ENCODE measurements around the gene CYFIP2.
A peak's percentile ranks its signal among the peaks of the same experiment; 100 is the strongest.

CYFIP2 gene

GRCh38 chr5:157326440-157327005 is 60.6 kb downstream of the CYFIP2 start:
- DNase-seq, result no peak

- DNase-seq, result no peak
Observed at GRCh38 chr5:157327771-157328170, 61.8 kb downstream of the CYFIP2 start.

DNA sequence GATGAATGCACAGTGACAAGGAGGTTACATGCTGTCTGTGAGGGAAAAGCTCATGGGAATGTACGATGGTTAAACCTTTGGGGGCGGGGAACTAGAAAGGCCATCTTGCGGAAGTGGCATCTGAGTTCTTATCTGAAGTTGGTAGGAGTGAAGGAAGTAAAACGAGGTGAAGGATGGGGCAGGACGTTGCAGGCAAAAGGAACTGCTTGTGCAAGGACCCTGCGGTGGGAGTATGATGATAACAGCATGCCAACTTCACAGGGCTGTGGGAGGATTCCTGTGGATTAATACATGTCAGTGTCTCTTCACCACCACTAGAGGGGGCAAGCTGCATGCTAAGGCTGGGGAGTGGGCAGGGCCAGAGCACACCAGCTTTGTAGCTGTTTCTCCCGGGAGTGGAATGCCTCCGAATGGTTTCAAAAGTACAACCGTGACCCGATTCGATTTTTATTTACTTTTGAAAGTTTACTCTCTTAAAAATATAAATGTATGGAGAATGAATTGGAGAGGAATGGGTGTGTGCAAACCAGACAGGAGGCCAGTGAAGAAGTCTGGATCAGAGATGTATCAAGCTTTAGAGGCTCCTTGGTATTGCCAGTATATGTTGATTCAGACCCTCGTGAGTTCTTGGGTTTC is 62.5 kb downstream of the CYFIP2 start:
- peak; percentile 82 for DNase-seq

DNA sequence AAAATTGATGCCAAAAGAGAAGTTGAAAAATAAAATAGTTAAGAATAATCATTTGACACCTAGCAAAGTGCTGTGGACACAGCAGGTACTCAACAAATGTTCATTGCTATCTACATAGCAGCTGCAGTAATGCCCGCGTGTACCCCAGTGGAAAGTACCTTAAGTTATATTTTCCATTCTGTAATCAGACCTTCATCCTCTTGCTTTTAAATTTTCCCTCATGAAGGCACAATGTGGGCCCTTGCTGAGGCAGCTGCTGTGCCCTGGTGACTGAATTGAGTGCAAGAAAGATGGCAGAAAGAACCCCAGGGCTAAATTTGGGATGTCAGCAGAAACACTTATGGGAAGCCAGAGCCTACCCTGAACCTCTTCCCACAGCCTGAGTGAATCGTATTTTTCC is 65.9 kb downstream of the CYFIP2 start:
- no peak for DNase-seq

DNA sequence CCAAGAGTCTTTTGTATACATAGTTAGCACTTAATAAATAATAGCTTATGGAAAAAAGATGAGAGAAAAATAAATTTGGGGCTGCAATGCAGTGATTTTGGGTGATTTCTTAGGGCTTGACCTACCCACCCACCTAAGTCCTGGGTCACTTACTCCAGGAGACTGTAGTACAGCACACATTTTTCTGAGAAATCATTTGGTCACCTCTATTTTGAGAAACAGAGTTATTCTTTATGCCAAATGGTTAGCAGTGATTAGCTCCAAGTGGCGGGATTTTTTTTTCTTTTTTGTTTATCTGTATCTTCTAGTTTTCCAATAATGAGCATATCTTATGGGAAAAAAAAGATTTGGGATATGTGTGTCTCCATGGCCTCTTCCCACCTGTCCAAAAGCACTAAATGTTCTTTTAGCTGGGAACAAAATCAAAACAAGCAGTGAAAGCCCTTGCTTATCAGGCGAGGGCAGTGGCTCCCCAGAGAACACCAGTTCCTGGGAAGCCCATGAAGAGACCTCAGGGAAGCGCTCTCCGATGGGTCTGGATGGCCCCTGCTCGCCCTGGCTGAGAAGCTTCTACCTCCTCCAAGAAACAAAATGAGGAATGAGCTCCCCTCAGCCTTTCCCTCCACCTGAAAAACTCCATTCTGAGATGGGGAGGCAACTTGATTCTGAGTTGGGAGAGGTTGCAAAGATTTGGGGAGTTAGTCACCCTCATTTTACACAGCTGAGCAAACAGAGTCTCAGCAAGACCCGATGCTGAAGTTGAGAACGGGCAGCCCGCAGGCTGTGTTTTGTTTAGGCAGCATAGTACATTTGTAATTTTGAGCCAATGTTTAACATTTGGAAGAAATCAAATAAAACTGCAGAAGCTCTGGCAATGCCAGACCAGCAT is 69.9 kb downstream of the CYFIP2 start:
- DNase-seq, result peak; percentile 39

- DNase-seq, result no peak
Observed at GRCh38 chr5:157336423-157336744, 70.5 kb downstream of the CYFIP2 start.

GRCh38 chr5:157339409-157339808 is 73.5 kb downstream of the CYFIP2 start:
- no peak for DNase-seq

DNA sequence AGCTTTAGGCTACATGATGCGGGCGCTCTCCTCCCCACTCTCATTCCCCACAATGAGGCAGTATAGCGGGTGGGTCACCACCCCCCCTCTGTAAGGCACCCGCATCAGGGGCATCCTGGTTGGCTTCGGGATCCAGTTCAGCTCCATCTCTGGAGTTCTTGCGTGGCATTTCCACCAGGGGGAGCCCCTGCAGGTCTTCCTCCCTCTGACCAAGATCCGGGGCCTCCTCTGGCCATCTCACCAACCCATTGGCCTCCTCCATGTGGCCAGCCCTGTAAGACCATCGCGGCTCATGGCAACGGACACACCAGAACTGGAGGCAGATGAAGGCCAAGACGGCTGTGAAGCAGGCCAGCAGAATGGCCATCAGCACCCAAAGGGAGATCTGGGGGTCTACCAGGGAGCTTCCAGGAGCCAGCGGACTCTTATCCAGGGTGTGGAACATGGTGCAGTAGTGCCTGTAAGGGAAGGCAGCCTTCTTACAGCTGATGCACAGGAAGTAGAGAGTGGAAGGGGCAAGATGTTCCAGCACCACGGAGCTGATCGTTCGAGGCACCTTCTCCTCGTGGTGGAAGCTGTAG is 77.0 kb downstream of the CYFIP2 start:
- DNase-seq, result peak; percentile 26

DNA sequence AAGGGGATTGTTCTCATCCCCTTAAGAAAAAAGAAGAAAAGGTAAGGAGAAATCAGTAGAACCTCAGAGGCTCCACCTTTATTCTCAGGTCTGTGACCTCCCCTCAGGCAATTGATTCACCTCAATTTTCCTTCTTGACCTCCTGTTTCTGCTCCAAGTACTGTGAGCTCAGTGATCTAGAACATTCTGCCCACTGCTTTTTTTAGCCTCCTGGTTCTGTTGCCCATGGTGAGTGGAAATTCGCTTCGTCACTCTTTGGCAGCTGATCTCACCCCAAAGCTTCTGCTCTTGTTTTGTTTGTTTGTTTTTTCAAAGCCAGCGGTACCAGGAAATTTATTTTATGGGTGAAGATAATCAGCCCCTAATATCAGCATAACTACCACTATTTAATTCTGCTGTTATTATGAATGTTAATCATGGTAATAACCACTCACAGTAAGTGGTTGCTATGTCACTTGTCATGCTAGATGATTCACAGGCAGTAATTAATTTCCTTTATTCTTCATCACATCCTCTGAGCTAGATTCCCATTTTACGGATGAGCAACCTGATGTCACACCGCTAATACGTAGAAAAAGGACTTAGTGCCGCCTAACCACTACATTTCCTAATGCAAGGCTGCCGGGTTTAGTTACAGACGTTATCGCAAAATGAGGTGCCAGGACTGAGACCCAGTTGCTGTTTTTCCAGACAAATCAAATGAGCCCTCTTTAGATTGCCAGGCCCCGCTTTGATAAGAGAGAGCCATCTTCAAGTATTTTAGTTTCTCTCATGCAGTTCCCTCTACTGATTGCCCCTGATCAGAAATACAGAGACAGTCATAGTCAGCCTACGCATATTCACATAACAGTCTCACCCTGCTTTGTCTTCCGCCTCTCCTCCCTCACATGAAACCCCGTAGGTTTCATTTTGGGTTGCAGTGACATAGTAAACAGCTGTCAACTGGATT is 78.2 kb downstream of the CYFIP2 start:
- DNase-seq, result no peak

- no peak for DNase-seq
Observed at GRCh38 chr5:157345067-157345466, 79.1 kb downstream of the CYFIP2 start.

DNA sequence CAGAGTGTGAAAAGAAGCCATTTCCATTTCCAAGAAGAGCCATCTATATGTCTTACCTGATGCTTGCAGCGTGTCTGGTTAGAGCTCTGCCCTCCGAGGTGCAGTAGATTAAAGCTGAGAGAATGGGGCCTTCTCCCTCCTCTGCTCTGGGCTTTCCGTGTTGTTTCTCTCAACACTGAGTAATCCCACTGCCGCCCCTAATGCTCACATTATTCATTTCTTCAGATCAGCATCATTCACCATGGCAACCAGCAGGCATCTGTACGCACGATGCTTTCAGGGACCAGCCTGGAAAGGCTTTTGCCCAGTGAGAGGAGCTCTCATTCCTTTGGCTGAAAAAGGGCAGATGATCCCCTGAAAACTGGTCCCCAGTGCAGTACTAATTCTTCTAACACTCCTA is 79.6 kb downstream of the CYFIP2 start:
- no peak for DNase-seq

DNA sequence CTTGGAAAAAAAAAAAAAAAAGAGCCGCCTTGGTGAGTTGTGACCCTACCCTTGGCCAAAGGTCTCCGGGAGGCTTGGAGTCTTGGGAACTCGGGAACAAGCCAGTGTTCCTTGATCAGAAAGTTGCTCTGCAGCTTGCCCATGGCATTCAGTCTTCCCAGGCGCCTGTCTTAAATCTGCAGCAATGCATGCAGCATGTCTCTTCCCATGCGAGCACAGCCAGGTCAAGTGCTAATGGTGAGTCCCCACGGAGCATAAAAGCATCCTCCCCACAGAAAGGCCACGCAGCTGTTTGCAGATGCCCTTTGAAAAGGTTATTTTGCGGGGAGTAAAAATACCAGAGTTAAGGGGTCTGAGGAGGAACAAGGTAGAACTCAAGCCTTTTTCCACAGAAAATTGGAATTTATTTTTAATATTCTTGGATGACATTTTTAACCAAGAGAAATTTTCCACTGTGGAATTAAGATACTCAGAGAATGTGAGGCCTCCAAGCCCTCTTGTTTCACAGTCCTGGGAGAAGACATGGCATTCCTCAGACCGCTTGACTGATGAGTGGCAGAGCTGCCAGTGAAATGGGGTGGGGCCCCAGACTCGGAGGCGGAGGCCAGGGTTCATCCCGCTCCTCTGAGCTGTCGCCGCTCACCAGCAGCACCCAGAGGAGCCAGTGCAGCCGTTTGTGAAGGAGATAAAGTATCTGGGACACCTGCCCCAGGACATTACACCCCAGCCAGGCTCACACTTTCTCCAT is 81.6 kb downstream of the CYFIP2 start:
- DNase-seq, result no peak

- no peak for DNase-seq
Observed at GRCh38 chr5:157348049-157348400, 82.1 kb downstream of the CYFIP2 start.

DNA sequence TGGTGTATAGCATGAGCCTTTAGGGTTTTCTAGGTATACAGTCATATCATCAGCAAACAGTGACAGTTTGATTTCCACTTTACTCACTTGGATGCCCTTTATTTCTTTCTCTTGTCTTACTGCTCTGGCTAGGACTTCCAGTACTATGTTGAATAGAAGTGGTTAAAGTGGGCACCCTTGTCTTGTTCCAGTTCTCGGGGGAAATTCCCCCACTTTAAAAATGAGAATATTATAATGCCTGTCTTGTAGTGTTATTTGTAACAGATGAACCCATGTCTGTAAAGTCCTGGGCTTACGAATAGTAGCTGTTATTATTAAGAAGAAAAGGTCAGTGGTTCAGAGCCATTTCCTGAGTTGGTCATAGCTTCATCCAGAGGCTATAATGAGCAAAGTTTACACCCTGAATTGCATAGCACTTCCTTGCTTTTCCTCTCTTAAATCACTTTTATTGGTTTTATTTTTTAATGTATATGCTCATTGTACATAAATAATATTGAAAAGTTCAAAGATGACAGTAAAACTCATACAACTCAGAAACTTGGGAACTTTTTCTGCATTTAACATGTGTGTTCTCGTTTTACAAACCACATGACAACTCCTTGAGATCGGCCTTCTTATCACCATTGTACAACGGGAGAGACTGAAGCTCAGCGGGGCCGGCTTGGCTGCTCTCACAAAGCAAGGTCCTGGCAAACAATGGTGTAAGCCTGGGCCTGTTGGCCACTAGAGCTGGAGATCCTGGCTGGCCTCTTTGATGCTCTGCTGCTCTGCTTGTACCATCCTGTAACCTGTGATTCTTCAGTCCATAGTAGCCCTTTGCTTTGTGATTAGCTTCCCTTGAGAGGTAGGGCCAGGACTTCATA is 85.2 kb downstream of the CYFIP2 start:
- no peak for DNase-seq

DNA sequence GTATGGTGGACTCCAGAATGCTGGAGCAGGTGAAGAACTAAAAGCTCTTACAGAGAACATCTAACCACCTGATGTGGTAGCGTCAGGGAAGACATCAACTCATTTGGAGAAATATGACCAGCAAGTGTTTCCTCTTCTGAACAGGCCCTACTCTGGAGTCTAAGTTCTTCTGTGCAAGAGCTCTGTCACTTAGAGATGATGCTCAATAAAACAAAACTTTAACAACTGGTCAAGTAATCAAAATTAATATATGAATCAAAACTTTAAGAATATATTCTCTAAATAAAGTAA is 85.8 kb downstream of the CYFIP2 start:
- no peak for DNase-seq

- DNase-seq, result no peak
Observed at GRCh38 chr5:157352756-157353340, 86.9 kb downstream of the CYFIP2 start.

DNA sequence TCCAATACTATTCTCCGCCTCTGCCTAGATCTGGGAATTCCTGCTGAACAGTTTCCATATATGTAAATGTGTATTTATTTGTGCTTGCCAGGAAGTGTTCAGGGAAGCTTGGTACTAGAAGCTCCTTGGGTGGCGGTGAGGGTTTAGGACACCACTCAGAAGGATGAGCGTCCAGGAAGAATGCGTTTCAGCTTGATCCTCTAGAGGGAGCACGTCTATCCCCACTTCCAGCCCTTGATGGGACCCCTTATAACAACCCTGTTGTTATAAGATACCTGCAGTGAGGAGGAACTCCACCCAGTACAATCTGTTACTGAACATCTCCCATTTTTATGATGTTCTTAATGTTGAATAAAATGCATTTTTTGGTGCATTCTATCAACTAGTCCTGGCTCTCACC is 88.9 kb downstream of the CYFIP2 start:
- no peak for DNase-seq

- no peak for DNase-seq
Observed at GRCh38 chr5:157356576-157356975, 90.7 kb downstream of the CYFIP2 start.

DNA sequence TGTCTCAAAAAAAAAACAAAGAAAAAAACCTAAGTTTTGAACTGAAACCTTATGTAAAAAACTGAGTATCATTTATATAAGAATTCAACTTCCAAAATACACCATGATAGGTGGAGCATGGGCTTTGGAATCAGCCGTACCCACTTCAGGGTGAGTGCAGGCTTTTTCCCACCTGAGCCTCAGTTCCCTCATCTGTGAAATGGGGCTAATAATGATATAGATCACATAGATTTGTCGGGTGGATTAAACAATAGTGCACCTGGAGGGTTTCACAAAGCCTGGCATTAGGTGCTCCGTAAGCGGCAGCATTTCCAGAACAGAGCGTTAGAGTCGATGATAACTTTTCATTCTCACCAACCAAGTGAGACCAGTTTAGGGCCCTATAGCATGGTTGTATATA is 91.9 kb downstream of the CYFIP2 start:
- no peak for DNase-seq

DNA sequence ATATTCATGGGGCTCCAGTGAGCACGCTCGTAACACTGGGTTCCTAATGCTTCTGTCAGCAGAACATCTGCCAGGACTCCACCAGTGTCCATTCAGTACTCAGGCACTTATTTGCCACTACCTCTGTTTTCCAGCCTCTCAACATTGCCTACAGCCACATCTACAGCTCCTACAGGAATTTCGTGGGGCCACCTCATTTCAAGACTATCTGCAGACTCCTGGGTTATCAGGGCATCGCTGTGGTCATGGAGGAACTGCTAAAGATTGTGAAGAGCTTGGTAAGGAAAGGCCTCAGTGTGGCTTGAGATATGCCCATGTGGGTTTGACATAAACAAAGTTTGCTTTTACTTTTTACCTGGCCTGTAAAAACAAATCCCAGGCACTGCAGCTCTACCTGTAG is 92.9 kb downstream of the CYFIP2 start:
- DNase-seq, result no peak
